Activated T-cell treated with anti-CD3 and anti-CD28 coated beads for 4 hours (primary cell): Measurements from ENCODE around the gene TGFB3.
A peak's percentile ranks its signal among the peaks of the same experiment; 100 is the strongest.
"Not testable (repeated sequence)": the region's sequence is repeated elsewhere in the genome, so short reads cannot be mapped to it uniquely, and the experiment has no call there.

ENCODE experiments used
- DNase-seq: peaks from one replicate; pipeline ENCODE4 v3.0.0-alpha.2; 2020

Gene TGFB3

DNA sequence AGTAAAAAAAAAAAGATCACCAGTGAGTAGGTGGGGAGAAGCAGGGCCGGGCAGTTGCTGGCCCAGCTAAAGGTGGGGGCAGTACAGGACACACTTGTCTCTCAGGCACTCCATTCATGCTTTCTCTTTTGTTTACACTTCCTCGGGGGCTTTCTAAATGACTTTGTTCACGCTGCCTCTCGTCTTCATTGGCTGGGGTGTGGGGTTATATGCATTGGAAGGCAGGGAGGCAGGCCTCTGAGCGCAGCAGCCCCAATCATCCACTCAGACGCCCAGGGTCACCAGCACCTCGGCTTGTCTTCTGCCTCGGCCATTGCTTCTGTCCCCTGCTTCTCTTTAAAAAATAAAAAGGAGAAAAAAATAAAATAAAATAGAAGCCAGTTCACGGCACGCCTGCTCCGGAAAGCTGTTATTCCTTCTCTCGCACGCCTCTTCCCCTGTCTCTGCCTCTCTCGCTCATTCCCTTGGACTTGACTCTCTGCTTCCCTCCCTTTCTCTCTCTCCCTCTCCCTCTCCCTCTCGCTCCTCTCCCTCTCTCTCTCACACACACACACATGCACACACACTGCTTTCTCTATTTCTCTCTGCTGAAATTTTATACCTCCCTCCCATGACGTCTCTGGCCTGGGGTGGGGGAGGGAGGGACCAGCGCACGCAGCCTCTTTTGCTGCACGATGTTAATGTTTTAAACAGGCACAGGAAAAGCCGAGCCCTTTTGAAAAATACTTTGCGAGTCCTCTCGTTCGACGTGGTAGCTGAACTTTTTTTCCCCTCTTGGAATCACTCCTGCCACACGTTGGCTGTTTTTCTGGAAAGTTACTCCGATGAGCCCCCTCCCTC, at the start of gene TGFB3:
TGFB3 (minus strand) TSS at position 570 of the 840 bp plus-strand sequence. CDS start 1,102 bp downstream, outside the sequence.
- peak; percentile 49 for DNase-seq

DNA sequence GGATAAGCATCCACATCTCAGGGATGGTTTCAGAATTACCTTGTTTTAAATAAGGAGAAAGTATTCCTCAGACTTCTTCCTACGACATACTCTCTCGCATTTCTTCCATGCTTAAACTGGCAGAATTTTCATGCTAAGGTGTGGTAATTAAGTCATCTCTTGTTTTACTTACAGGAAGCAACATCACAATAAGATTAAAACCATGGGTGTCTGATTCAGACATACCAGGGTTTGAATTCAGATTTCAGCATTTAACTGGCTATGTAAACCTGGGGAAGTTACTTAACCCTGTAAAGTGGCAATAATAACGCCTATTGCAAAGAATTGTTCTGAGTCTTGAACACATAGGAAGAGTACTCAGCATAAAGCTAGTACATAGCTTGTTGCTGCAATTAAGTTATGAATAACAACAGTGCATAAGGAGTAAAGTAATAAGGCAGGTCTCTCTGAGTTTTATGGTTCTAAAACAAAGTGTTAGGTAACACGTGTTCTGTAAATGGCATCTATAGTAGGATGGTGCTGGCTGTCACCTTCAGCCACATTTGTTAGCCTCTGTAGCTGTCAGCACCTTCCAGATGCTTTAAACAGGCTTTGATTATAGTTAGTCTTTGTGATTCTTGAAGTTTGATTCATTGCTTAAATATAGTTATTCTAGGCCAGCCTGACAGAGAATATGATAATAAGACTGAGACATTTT, 42.6 kb upstream of the TGFB3 start:
- no peak for DNase-seq

- no peak for DNase-seq
These were observed 42.0 kb upstream of the TGFB3 start for GRCh38 chr14:76023757-76024156.

GRCh38 chr14:76022991-76023390, 41.2 kb upstream of the TGFB3 start:
- DNase-seq, result no peak

GRCh38 chr14:76019676-76020075, 37.9 kb upstream of the TGFB3 start:
- no peak for DNase-seq

- no peak for DNase-seq
These were observed 33.9 kb upstream of the TGFB3 start for GRCh38 chr14:76015668-76016067.

- no peak for DNase-seq
These were observed 33.4 kb upstream of the TGFB3 start for GRCh38 chr14:76015191-76015590.

- DNase-seq, result no peak
These were observed 30.6 kb upstream of the TGFB3 start for GRCh38 chr14:76012354-76012753.

GRCh38 chr14:76011930-76012329, 30.1 kb upstream of the TGFB3 start:
- no peak for DNase-seq

GRCh38 chr14:76009627-76010026, 27.8 kb upstream of the TGFB3 start:
- not testable (repeated sequence) for DNase-seq

- DNase-seq, result no peak
These were observed 26.1 kb upstream of the TGFB3 start for GRCh38 chr14:76007852-76008251.

- DNase-seq, result no peak
These were observed 25.6 kb upstream of the TGFB3 start for GRCh38 chr14:76007379-76007778.

DNA sequence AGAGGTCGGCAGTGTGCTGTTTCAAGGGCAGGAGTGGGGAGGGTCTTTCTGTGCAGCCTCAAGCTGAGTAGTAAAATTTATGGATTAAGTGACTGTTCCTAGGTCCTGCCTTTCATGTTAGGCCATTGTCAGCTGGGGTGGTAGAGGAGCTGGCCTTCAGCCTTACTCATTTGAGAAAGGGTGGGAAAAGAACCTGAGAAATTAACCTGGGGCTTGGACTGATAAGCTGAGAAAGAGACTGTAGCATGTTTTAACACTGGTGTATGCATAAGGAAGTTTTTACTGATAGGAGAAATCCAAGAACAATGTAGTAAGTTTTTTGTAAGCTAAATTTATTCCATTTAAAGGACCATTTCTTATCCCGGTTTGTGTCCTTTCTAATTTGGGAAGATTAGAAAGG, 24.5 kb upstream of the TGFB3 start:
- no peak for DNase-seq

GRCh38 chr14:76002383-76002782, 20.6 kb upstream of the TGFB3 start:
- DNase-seq, result no peak

GRCh38 chr14:75999511-76000190, 17.9 kb upstream of the TGFB3 start:
- DNase-seq, result no peak

GRCh38 chr14:75996488-75996887, 14.7 kb upstream of the TGFB3 start:
- no peak for DNase-seq

DNA sequence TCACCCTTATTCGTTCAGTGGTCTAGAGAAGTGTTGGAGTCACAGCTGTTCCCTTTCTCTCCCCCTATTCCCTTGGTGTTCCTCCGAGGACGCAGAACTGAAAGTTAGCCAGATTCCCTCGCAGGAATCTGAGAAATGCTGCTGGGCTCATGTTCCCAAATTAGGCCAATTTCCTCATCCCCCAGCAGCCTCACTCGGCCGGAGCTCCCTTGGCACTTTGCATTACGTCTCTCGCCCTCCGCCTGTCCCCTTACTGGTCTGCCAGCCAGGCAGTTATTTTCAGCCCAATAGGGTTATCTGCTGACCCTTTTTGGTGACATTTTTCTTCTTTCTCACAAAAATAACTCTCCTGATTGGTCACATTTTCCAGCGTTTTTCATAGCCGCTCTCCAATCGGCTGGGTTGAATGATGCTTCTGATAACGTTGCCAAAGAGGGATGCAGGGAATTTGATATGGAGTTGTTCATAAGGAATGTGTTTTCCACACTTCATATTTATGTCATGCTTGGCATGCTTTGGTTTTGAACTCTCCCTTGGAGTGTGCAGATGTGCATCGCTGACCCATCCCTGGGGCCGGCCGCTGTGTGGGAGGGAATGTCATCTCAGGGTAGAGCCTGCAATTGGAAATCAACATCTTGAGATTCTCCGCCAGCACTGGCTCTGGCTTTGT, 13.7 kb upstream of the TGFB3 start:
- no peak for DNase-seq

GRCh38 chr14:75993567-75994041, 11.8 kb upstream of the TGFB3 start:
- no peak for DNase-seq

DNA sequence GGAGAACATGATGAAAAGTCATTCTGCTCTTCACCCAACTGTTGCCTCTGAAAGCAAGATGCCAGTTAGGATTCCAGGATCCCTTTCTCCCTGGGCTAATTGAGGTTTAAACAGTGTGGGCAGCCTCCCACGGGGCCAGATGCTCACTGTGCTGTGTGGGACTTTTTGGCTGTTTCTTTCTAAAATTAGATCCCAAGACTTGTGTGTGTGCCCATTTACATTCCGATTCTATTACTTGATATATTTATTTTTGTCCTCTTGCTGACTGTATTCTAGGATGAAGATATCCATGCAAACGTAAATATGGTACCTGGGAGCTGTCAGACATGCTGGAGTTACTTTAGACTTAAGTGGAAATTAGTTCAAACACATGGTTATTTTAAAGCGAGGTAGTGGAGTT, 10.0 kb upstream of the TGFB3 start:
- DNase-seq, result no peak

DNA sequence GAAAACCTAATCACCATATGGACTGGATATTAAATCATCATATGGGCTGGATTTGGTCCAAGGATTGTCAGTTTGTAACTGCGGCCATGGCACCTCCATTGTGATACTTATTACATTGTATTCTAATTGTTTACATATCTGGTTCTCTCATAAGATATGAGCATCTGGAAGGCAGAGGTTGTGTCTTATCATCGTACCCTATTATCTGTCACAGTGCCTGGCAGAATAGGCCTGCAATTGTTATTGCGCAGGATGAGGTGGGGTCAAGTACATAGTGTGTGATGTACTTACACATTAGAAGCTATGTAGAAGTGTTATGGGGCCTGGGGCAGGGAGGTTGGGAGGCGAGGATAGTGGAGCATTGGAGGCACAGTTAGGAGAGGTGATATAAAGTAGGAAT, 8.5 kb upstream of the TGFB3 start:
- no peak for DNase-seq

- no peak for DNase-seq
These were observed 7.3 kb upstream of the TGFB3 start for GRCh38 chr14:75989134-75989533.

GRCh38 chr14:75987201-75987970, 5.6 kb upstream of the TGFB3 start:
- no peak for DNase-seq
